Raji (cell line): ENCODE results near the gene ADIPOQ.

ENCODE experiments used
- POLR2A ChIP-seq: IDR thresholded peaks from 2 replicates; pipeline ENCODE4 v1.6.1; 2011; ENCODE audit warnings: low read depth, low read length, control low read depth; ENCODE audit not compliant: insufficient read depth

ADIPOQ gene

DNA sequence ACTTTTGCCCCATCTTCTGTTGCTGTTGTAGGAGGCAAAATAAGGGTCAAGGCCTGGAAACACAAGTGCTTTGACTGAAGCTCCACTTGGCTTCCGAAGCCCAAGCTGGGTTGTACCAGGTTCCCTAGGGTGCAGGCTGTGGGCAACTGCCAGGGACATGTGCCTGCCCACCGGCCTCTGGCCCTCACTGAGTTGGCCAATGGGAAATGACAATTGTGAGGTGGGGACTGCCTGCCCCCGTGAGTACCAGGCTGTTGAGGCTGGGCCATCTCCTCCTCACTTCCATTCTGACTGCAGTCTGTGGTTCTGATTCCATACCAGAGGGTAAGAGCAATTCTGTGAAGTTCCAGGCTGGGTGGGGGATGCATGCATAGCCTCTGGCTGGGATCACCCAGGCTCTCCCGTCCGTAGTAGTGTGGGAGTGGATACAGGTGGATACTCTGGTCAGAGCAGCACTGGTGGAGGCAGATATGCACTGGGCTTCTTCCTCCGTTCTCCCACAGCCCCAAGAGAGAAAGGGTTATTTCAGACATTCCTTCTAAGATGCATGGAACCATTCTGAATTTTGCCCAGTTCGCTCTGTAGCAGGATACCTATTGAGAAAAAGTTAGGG is at the start of gene ADIPOQ:
ADIPOQ (plus strand) TSS at position 285 of the 613 bp plus-strand sequence. CDS start 10,349 bp downstream, outside the sequence.
- no peak for TF ChIP-seq POLR2A

GRCh38 chr3:186798239-186798874 is 44.2 kb upstream of the ADIPOQ start:
- TF ChIP-seq POLR2A = no peak

GRCh38 chr3:186800285-186800684 is 42.2 kb upstream of the ADIPOQ start:
- TF ChIP-seq POLR2A = no peak

- no peak for TF ChIP-seq POLR2A
Observed at GRCh38 chr3:186802701-186803100, 39.8 kb upstream of the ADIPOQ start.

DNA sequence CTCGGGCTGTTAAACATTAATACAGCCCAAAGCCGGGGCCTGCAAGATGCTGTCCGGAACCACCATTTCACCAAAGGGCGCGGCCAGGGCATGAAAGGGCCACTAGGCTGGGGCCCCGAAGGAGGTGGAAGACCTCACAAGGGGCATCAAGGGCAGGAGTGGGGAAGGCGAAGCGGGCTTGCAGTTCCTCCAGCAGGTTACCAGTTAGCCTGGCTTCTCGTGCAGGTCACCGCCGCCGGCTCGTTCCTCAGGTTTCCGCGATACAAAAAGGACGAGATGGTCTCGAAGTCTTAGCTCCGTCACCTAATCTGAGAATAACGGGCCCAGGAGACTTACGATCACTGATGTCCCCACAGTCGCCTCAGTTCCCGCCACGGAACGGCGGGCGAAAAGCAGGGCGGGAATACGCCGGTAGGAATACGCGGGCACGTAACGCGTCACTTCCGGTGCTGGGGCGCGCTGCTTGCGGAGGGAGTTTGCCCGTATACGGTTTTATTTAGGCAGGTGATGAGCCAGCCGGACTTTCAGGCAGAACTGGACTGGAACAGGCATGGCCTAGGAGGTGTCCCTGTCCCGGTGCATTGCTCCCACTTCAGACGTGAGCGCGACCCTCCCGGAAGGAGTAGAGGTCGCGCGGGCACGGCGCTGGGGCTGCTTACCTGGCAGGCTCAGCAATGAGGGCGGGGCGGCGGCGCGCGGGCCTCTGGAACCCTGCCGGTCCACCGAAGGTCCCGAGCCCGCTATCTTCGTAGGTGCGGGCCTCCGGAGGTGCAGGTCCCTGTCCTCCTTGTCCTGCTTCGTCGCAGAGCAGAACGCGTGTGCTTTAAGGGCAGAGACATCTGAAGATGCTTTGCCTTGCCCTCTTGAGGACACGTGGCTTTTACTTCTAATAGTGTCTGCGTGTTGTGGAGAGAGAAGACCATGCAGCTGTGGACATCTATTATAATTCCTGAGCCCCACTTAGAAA is 36.1 kb upstream of the ADIPOQ start, which contains the start of gene RFC4:
RFC4 (minus strand) TSS at position 394 of the 967 bp plus-strand sequence. CDS start 1,769 bp downstream, outside the sequence.
- TF ChIP-seq POLR2A = peak; percentile 97

GRCh38 chr3:186807231-186807630 is 35.3 kb upstream of the ADIPOQ start:
- no peak for TF ChIP-seq POLR2A

DNA sequence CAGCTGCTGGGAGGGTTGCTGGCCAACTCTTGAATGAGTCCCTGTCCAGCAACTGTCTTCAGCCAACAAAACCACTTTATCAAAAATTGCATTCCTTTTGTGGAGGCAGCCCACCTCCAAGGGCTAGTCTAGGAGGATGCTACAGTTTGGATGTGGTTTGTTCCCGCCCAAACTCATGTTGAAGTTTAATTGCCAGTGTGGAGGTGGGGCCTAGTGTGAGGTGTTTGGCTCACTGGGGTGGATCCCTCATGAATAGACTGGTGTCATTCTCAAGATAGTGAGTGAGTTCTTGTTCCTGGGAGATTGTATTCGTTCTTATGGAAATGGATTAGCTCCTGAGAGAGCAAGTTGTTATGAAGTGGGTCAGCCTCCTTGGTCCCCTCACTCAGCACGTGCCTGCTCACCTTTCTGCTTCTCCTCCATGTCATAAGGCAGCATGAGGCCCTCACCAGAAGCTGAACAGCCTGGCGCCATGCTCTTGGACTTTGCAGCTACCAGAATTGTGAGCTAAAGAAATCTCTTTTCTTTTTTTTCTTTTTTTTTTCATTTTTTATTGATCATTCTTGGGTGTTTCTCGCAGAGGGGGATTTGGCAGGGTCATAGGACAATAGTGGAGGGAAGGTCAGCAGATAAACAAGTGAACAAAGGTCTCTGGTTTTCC is 32.0 kb upstream of the ADIPOQ start:
- no peak for TF ChIP-seq POLR2A

- no peak for TF ChIP-seq POLR2A
Observed at GRCh38 chr3:186814100-186814499, 28.4 kb upstream of the ADIPOQ start.

- TF ChIP-seq POLR2A = no peak
Observed at GRCh38 chr3:186815435-186815834, 27.1 kb upstream of the ADIPOQ start.

DNA sequence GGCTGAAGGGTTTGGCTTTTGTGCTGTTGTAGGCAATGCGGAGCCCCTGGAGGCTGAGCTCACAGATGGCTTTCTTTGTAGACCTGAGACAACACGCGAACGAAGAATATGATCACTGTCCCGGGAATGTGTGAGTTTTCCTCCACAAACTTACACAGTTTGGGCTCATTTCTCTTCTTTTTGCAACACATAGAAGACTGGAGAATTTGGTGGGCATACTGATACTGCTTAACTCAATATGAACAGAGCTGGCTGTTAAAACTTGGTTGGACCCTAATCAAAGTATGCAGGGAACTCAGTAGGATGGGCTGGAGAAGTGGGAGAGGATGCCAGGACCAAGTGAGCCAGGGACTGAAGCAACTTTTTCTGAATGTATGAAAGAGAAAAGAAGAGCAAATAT is 24.0 kb upstream of the ADIPOQ start:
- no peak for TF ChIP-seq POLR2A

DNA sequence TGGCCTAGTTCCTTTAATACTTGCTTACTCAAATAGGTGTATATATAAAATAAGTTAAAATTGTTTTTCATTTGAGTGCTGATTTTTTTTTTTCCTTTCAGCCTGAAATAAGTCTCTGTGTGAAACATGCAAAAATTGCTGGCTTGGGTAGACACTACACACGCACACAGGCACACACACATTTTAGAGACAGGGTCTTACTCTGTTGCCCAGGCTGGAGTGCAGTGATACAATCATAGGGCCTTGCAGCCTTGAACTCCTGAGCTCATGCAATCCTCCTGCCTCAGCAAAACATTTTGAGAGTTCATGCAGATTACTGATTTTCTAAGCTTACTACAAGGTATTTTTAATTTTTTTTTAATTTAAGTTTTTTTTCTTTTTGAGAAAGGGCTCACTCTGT is 23.6 kb upstream of the ADIPOQ start:
- no peak for TF ChIP-seq POLR2A

DNA sequence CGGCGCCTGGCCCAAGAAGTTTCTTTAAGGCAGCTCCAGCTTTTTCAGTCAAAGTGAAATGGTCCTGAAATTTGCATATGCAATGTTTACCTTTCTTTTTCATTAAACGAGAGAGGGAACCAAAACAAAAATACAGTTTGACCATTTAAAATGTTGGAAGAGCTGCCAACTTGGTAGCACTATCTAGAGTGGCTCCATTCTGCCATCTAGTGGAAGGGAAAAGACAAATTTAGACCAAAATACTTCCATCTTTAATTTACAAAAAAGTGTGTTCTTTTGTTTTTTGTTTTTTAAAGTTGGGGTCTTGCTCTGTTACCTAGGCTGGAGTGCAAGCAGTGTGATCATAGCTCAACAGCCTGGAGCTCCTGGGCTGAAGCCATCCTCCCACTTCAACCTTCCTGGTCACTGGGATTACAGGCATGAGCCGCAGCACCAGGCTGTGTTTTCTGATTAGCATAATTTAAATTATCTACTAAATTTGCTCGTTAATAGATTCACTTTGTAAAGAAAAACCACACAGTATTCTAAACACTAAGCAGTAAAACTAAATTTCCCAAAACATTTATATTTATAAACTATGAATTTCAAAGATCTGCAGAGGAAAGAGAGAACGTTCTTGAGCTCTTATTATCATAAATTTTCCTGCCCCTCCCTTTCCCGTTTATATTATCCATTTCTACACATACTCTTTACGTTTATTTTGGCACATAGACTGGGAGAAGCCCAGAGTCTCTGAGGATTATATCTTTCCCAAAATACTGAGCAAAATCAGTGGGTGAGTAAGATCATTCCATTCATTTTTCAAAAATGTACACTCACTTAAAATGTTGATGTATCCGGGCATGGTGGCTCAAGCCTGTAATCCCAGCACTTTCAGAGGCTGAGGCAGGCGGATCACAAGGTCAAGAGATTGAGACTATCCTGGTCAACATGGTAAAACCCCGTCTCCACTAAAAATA is 20.8 kb upstream of the ADIPOQ start:
- no peak for TF ChIP-seq POLR2A

DNA sequence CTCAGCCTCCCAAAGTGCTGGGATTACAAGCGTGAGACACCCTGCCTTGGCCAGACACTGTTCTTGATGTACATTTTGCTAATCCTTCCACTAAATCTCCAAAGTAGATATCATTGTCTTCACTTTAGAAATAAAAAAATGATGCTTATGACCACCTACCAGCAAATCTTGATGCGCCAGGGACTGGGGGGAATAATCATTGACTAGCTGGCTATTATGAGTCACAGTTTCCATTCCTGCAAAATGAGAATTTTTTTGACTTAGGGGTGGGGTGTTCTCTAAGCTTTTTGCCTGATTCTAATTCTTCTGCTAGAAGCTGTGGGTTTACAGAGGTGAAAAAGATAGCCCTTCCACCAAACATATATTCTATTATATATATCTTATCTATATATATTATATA is 19.1 kb upstream of the ADIPOQ start:
- TF ChIP-seq POLR2A = no peak
